GM12878 (cell line): Measurements from ENCODE around the gene ZNF429.

Experiments
- CEBPB ChIP-seq, 2 experiments: fragments of 150-350 bp in 1 of 2; IDR thresholded peaks; 2 replicates each; pipeline ENCODE4 v1.6.1; 2012 to 2014; ENCODE audit warnings: low read depth in 2 of 2, low read length in 2 of 2, borderline replicate concordance in 1 of 2, inconsistent platforms in 1 of 2
- CTCF ChIP-seq, 3 experiments: IDR thresholded peaks in 2 of 3; conservative IDR thresholded peaks in 1 of 3; 2 replicates each; pipeline ENCODE4 v1.5.1; 2011; ENCODE audit warnings: low read depth in 3 of 3, low read length in 3 of 3, mild to moderate bottlenecking in 3 of 3, control low read depth in 2 of 3, moderate library complexity in 2 of 3, inconsistent platforms in 1 of 3, mixed read lengths in 1 of 3; ENCODE audit not compliant: control insufficient read depth in 2 of 3, insufficient read depth in 1 of 3; ENCODE audit errors: extremely low read depth in 1 of 3
- E4F1 ChIP-seq: fragments of 450-650 bp; IDR thresholded peaks from 2 replicates; pipeline ENCODE4 v1.6.1; 2018; ENCODE audit warnings: borderline replicate concordance, mild to moderate bottlenecking; ENCODE audit not compliant: partially characterized antibody
- EP300 ChIP-seq, 2 experiments: fragments of 150-350 bp in 1 of 2; IDR thresholded peaks; 2 replicates each; pipeline ENCODE4 v1.6.1; 2011 to 2012; ENCODE audit warnings: low read depth in 2 of 2, low read length in 2 of 2, borderline replicate concordance in 1 of 2, improper control_type of control experiment in 1 of 2, inconsistent platforms in 1 of 2; ENCODE audit not compliant: control insufficient read depth in 1 of 2
- EZH2 ChIP-seq: IDR thresholded peaks from 2 replicates; pipeline ENCODE4 v1.6.1; 2012; ENCODE audit warnings: low read depth, mild to moderate bottlenecking, control low read depth, inconsistent platforms, low read length, borderline replicate concordance; ENCODE audit not compliant: control insufficient read depth
- FOXK2 ChIP-seq: fragments of 450-650 bp; IDR thresholded peaks from 2 replicates; pipeline ENCODE4 v1.6.1; 2017; ENCODE audit warnings: mild to moderate bottlenecking, moderate library complexity
- MAX ChIP-seq: IDR thresholded peaks from 2 replicates; pipeline ENCODE4 v1.6.1; 2012; ENCODE audit warnings: low read depth, low read length, improper control_type of control experiment
- MYC ChIP-seq: IDR thresholded peaks from 2 replicates; pipeline ENCODE4 v1.6.1; 2011; ENCODE audit warnings: mild to moderate bottlenecking, low read length, moderate library complexity, inconsistent platforms; ENCODE audit not compliant: insufficient read depth, insufficient replicate concordance, insufficient read length, severe bottlenecking
- RBBP5 ChIP-seq: fragments of 200-600 bp; sonication (generic); conservative IDR thresholded peaks from 2 replicates; pipeline ENCODE4 v1.6.1; 2016
- RUNX3 ChIP-seq: IDR thresholded peaks from 2 replicates; pipeline ENCODE4 v1.6.1; 2012; ENCODE audit warnings: low read length, inconsistent platforms
- ZNF687 ChIP-seq: fragments of 450-650 bp; IDR thresholded peaks from 2 replicates; pipeline ENCODE4 v1.6.1; 2017; ENCODE audit warnings: mild to moderate bottlenecking, moderate library complexity

GRCh38 chr19:21571316-21571715 lies 65.9 kb downstream of the ZNF429 start:
- TF ChIP-seq CTCF (IDR thresholded peaks at IDR 0.05 in 2 of 3, conservative IDR thresholded peaks at IDR 0.05 in 1 of 3; ENCODE audit: control insufficient read depth in 2 of 3, extremely low read depth in 1 of 3, insufficient read depth in 1 of 3, low read depth in 3 of 3, low read length in 3 of 3) (no peak), MYC (no peak), E4F1 (no peak), RUNX3 (no peak), FOXK2 (no peak), EP300 (IDR thresholded peaks at IDR 0.05; ENCODE audit: borderline replicate concordance in 1 of 2, control insufficient read depth in 1 of 2, low read depth in 2 of 2, low read length in 2 of 2) (no peak), ZNF687 (no peak), CEBPB (IDR thresholded peaks at IDR 0.05; ENCODE audit: borderline replicate concordance in 1 of 2, low read depth in 2 of 2, low read length in 2 of 2) (no peak), RBBP5 (no peak), EZH2 (no peak), MAX (no peak)
